HT-29 (cell line): ENCODE data around the gene PRICKLE1. TPM values are rescaled to one million over a fixed set of nuclear protein-coding genes. Genes with fewer than 3 reads are reported as not detected.

ENCODE experiments used
- DNase-seq: peaks from one replicate; pipeline ENCODE4 v3.0.0-alpha.2; 2015; ENCODE audit warnings: low spot score
- total RNA-seq: library from RNA; depleted of rRNA; stranded (reverse); fragments of >200 nt; shearing (Covaris generic); gene quantifications from 2 replicates; pipeline ENCODE4 v1.2.3, GENCODE V29; 2014

Gene PRICKLE1
- total RNA-seq, 1 experiment from 2014 or later, result 1.6 TPM

- no peak for DNase-seq
Observed at GRCh38 chr12:42495244-42495643, 94.3 kb downstream of the PRICKLE1 start.

- DNase-seq, result no peak
Observed at GRCh38 chr12:42492267-42492666, 97.3 kb downstream of the PRICKLE1 start.

- DNase-seq, result no peak
Observed at GRCh38 chr12:42490261-42490842, 99.2 kb downstream of the PRICKLE1 start.

GRCh38 chr12:42486407-42486806, 103.1 kb downstream of the PRICKLE1 start:
- no peak for DNase-seq

- DNase-seq, result no peak
Observed at GRCh38 chr12:42485823-42486222, 103.7 kb downstream of the PRICKLE1 start.

- DNase-seq, result no peak
Observed at GRCh38 chr12:42484996-42485395, 104.5 kb downstream of the PRICKLE1 start.

GRCh38 chr12:42483521-42483790, 106.1 kb downstream of the PRICKLE1 start:
- no peak for DNase-seq

- DNase-seq, result peak; percentile 64
Observed at GRCh38 chr12:42482748-42483520, 106.6 kb downstream of the PRICKLE1 start.

GRCh38 chr12:42482041-42482747, 107.4 kb downstream of the PRICKLE1 start:
- DNase-seq, result peak; percentile 7

GRCh38 chr12:42481368-42481767, 108.2 kb downstream of the PRICKLE1 start:
- no peak for DNase-seq

GRCh38 chr12:42477941-42478340, 111.6 kb downstream of the PRICKLE1 start:
- no peak for DNase-seq

- DNase-seq, result no peak
Observed at GRCh38 chr12:42475106-42475505, 114.4 kb downstream of the PRICKLE1 start.

- peak; percentile 24 for DNase-seq
Observed at GRCh38 chr12:42474391-42474790, 115.2 kb downstream of the PRICKLE1 start.

- DNase-seq, result no peak
Observed at GRCh38 chr12:42473561-42473960, 116.0 kb downstream of the PRICKLE1 start.

- no peak for DNase-seq
Observed at GRCh38 chr12:42473130-42473529, 116.4 kb downstream of the PRICKLE1 start.

GRCh38 chr12:42472376-42472775, 117.2 kb downstream of the PRICKLE1 start:
- no peak for DNase-seq

GRCh38 chr12:42469355-42470175, 120.0 kb downstream of the PRICKLE1 start:
- DNase-seq, result no peak

- no peak for DNase-seq
Observed at GRCh38 chr12:42468921-42469320, 120.6 kb downstream of the PRICKLE1 start.

- no peak for DNase-seq
Observed at GRCh38 chr12:42468341-42468821, 121.2 kb downstream of the PRICKLE1 start.

- DNase-seq, result no peak
Observed at GRCh38 chr12:42463671-42464070, 125.9 kb downstream of the PRICKLE1 start.

- no peak for DNase-seq
Observed at GRCh38 chr12:42462486-42462885, 127.1 kb downstream of the PRICKLE1 start.

GRCh38 chr12:42459336-42459847, 130.2 kb downstream of the PRICKLE1 start:
- no peak for DNase-seq
